ENCODE data around the gene BTN1A1.
"Not testable (repeated sequence)": the region's sequence is repeated elsewhere in the genome, so short reads cannot be mapped to it uniquely, and the experiment has no call there.

Gene BTN1A1

GRCh38 chr6:26541579-26541978 is 41.5 kb downstream of the BTN1A1 start:
- no peak for DNase-seq

- DNase-seq, result no peak
These were observed 43.9 kb downstream of the BTN1A1 start for GRCh38 chr6:26543953-26544352.

GRCh38 chr6:26544473-26544872 is 44.4 kb downstream of the BTN1A1 start:
- DNase-seq, result no peak

- no peak for DNase-seq
These were observed 45.5 kb downstream of the BTN1A1 start for GRCh38 chr6:26545627-26546026.

DNA sequence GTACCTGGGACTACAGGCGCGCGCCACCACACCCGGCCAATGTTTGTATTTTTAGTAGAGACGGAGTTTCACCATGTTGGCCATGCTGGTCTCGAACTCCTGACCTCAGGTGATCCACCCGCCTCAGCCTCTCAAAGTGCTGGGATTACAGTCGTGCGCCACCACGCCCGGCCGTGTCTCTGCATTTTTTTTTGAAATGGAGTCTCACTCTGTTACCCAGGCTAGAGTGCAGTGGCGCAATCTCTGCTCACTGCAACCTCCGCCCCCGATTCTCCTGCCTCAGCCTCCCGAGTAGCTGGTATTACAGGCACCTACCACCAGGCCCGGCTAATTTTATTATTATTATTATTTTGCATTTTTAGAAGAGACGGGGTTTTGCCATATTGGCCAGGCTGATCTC is 47.3 kb downstream of the BTN1A1 start:
- not testable (repeated sequence) for DNase-seq

DNA sequence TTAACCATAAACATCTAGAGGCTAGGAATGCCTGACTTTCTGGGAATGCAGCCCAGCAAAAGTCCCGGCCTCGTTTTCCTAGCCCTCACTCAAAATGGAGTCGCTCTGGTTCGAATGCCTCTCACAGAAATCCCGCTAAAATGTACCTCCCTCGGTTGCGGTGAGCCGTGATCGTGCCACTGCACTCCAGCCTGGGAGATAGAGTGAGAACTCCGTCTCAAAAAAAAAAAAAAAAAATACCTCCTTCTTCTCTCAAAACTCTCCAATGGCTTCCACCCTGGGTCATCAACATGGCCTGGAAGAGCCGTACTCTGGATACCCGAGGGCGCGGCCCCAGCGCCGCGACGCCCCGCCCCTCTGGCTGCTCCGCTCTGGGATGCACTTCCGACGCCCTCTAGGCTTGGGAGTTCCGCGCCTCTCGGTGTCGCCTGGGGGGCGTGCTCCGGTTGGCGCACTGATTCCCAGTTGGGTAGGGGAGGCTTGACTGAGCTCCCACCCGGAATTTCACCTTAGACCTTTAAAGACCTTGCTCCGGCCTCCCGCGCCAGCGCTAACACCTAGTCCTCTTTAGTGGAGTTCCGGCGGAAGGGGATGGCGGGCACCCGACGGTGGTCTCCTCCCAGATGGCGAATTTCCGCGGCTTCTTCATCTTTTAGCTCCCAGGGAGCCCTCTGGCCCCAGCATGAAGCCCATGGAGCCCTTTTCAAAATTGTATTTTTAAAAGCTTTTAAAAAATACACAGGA is 50.3 kb downstream of the BTN1A1 start:
- DNase-seq, result peak; percentile 94

DNA sequence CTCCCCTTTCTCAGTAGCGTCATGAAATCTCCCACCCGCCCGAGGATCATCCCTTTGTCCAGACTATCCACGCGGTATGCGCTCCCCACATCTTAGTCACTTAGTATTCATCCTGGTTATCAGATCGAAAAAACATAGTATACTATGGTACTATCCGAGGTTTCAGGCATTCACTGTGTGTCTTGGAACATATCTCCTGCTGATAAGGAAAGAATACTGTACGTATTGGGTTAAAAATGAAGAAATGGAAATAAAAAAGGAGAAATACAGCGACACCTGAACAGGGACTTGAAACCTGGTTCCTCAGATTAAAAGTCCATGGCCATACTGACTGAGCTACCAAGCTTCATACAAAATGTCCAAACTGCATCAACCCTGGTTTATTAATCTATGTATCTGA is 52.1 kb downstream of the BTN1A1 start:
- no peak for DNase-seq

GRCh38 chr6:26552640-26553188 is 52.6 kb downstream of the BTN1A1 start:
- no peak for DNase-seq

GRCh38 chr6:26553264-26553634 is 53.1 kb downstream of the BTN1A1 start:
- DNase-seq, result peak; percentile 63

- peak; percentile 94 for DNase-seq
These were observed 53.7 kb downstream of the BTN1A1 start for GRCh38 chr6:26553635-26554446.

- DNase-seq, result peak; percentile 65
These were observed 54.3 kb downstream of the BTN1A1 start for GRCh38 chr6:26554447-26554696.

GRCh38 chr6:26554697-26555504 is 54.8 kb downstream of the BTN1A1 start:
- DNase-seq, result peak; percentile 74

GRCh38 chr6:26555505-26556262 is 55.6 kb downstream of the BTN1A1 start:
- peak; percentile 74 for DNase-seq

GRCh38 chr6:26556263-26557070 is 56.4 kb downstream of the BTN1A1 start:
- DNase-seq, result peak; percentile 90
